Gastrocnemius medialis (tissue), 4 donors: ENCODE data around the gene CHTF18.

ENCODE experiments used
- CTCF ChIP-seq, 5 experiments: fragments of 450-650 bp in 3 of 5; fragments of 200-600 bp in 2 of 5; sonication (generic) in 2 of 5; IDR thresholded peaks in 4 of 5; conservative IDR thresholded peaks in 1 of 5; 1 replicate in 4 of 5; 2 replicates in 1 of 5; pipeline ENCODE4 v1.5.1; 2016 to 2019; ENCODE audit warnings: antibody characterized with exemption in 5 of 5, mild to moderate bottlenecking in 3 of 5, moderate library complexity in 3 of 5
- POLR2A ChIP-seq, 2 donors: fragments of 450-650 bp; IDR thresholded peaks; one replicate each; pipeline ENCODE4 v1.6.1; 2017; ENCODE audit warnings: antibody characterized with exemption in 2 of 2, mild to moderate bottlenecking in 2 of 2, moderate library complexity in 2 of 2

DNA sequence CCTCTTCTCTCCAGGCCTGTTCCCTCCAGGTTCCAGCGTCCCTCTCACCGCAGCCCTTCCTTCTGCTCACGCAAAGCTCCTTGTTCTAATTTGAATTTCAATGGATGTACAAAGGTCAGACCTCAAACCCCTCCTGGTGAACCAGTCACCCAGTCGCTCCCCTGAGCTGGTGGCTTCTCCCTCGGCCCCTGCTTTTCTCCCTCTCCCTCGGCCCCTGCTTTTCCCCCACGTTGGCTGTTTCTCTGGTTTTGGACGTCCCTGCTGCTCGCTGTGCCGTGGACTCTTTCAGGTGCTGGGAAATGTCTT is 36.5 kb upstream of the CHTF18 start:
- no peak for TF ChIP-seq POLR2A (IDR thresholded peaks at IDR 0.05)
- TF ChIP-seq CTCF (IDR thresholded peaks at IDR 0.05 in 4 of 5, conservative IDR thresholded peaks at IDR 0.05 in 1 of 5) = no peak
